IgD-negative memory B cell (primary cell): ENCODE measurements around the gene DGLUCY. TPM values are rescaled to one million over a fixed set of nuclear protein-coding genes. Genes with fewer than 3 reads are reported as not detected.

Experiments
- H3K27ac Mint-ChIP-seq, 3 donors: one replicate each; pipeline ENCODE4 v1.8.0; 2020 to 2022; ENCODE audit warnings: mild to moderate bottlenecking in 3 of 3, mixed read lengths in 3 of 3, moderate library complexity in 1 of 3
- H3K27me3 Mint-ChIP-seq: one replicate; pipeline ENCODE4 v1.8.0; 2021; ENCODE audit warnings: mixed read lengths
- H3K36me3 Mint-ChIP-seq: one replicate; pipeline ENCODE4 v1.8.0; 2020; ENCODE audit warnings: mild to moderate bottlenecking, mixed read lengths
- H3K4me1 Mint-ChIP-seq, 3 donors: one replicate each; pipeline ENCODE4 v1.8.0; 2020 to 2022; ENCODE audit warnings: mixed read lengths in 3 of 3, mild to moderate bottlenecking in 1 of 3
- H3K4me3 Mint-ChIP-seq, 4 donors: one replicate each; pipeline ENCODE4 v1.8.0; 2020 to 2022; ENCODE audit warnings: mild to moderate bottlenecking in 4 of 4, mixed read lengths in 4 of 4, moderate library complexity in 3 of 4
- H3K9me3 Mint-ChIP-seq, 3 donors: one replicate each; pipeline ENCODE4 v1.8.0; 2020 to 2021; ENCODE audit warnings: mixed read lengths in 3 of 3, mild to moderate bottlenecking in 1 of 3
- polyA plus RNA-seq: library from polyadenylated mRNA; unstranded; fragments of 300-500 nt; fragmentation: Illumina TruSeq; gene quantifications from one replicate; pipeline ENCODE4 v1.2.3, GENCODE V29; 2021

Gene DGLUCY
- polyA plus RNA-seq, 1 donor from 2014 or later: 68.0 TPM

- peaks cover 4% of the 10 kb centered on the region for H3K36me3 Mint-ChIP-seq
- H3K27me3 Mint-ChIP-seq: no peaks in the 10 kb centered on the region
- H3K4me1 Mint-ChIP-seq: peaks cover 0 to 4% (median 2%) of the 10 kb centered on the region in 3 donors
- no peak overlapping the region for H3K4me3 Mint-ChIP-seq
- no peaks in the 10 kb centered on the region for H3K9me3 Mint-ChIP-seq
- no peak overlapping the region for H3K27ac Mint-ChIP-seq
Measured at GRCh38 chr14:91158091-91158790, 44.4 kb downstream of the DGLUCY start.

GRCh38 chr14:91159182-91159581 lies 45.3 kb downstream of the DGLUCY start:
- Mint-ChIP-seq H3K36me3 (peaks cover 4% of the 10 kb centered on the region), H3K27ac (no peak overlapping the region), H3K4me3 (no peak overlapping the region), H3K4me1 (peaks cover 0 to 4% (median 2%) of the 10 kb centered on the region in 3 donors), H3K27me3 (no peaks in the 10 kb centered on the region), H3K9me3 (no peaks in the 10 kb centered on the region)

- H3K27me3 Mint-ChIP-seq: no peaks in the 10 kb centered on the region
- no peaks in the 10 kb centered on the region for H3K9me3 Mint-ChIP-seq
- H3K27ac Mint-ChIP-seq: peak overlapping the region in 1 of 3 donors; percentile 24
- H3K4me3 Mint-ChIP-seq: no peak overlapping the region
- peaks cover 0 to 3% (median under 1%) of the 10 kb centered on the region in 3 donors for H3K4me1 Mint-ChIP-seq
- H3K36me3 Mint-ChIP-seq: peaks cover 4% of the 10 kb centered on the region
Measured at GRCh38 chr14:91159906-91160305, 46.0 kb downstream of the DGLUCY start.

- H3K27me3 Mint-ChIP-seq: no peaks in the 10 kb centered on the region
- H3K4me1 Mint-ChIP-seq: no peaks in the 10 kb centered on the region
- no peak overlapping the region for H3K4me3 Mint-ChIP-seq
- no peaks in the 10 kb centered on the region for H3K9me3 Mint-ChIP-seq
- H3K27ac Mint-ChIP-seq: no peak overlapping the region
- peaks cover 6% of the 10 kb centered on the region for H3K36me3 Mint-ChIP-seq
Measured at GRCh38 chr14:91163316-91163715, 49.4 kb downstream of the DGLUCY start.

GRCh38 chr14:91164676-91165075 lies 50.8 kb downstream of the DGLUCY start:
- Mint-ChIP-seq H3K36me3 (peaks cover 10% of the 10 kb centered on the region), H3K27ac (no peak overlapping the region), H3K27me3 (no peaks in the 10 kb centered on the region), H3K4me3 (no peak overlapping the region), H3K4me1 (no peaks in the 10 kb centered on the region), H3K9me3 (no peaks in the 10 kb centered on the region)

- no peak overlapping the region for H3K27ac Mint-ChIP-seq
- H3K4me1 Mint-ChIP-seq: no peaks in the 10 kb centered on the region
- no peak overlapping the region for H3K4me3 Mint-ChIP-seq
- H3K36me3 Mint-ChIP-seq: peaks cover 6% of the 10 kb centered on the region
- H3K27me3 Mint-ChIP-seq: no peaks in the 10 kb centered on the region
- no peaks in the 10 kb centered on the region for H3K9me3 Mint-ChIP-seq
Measured at GRCh38 chr14:91167380-91167770, 53.5 kb downstream of the DGLUCY start.

- Mint-ChIP-seq H3K27ac (no peak overlapping the region), H3K4me1 (peaks cover 1 to 5% (median 4%) of the 10 kb centered on the region in 3 donors), H3K36me3 (peaks cover 8% of the 10 kb centered on the region), H3K9me3 (no peaks in the 10 kb centered on the region), H3K27me3 (no peaks in the 10 kb centered on the region), H3K4me3 (no peak overlapping the region)
Measured at GRCh38 chr14:91169951-91170350, 56.1 kb downstream of the DGLUCY start.

GRCh38 chr14:91170504-91171121 lies 56.7 kb downstream of the DGLUCY start:
- H3K4me3 Mint-ChIP-seq: no peak overlapping the region
- H3K27ac Mint-ChIP-seq: peak overlapping the region in 1 of 3 donors; percentile 62
- H3K4me1 Mint-ChIP-seq: peaks cover 1 to 5% (median 4%) of the 10 kb centered on the region in 3 donors
- H3K36me3 Mint-ChIP-seq: peaks cover 7% of the 10 kb centered on the region
- no peaks in the 10 kb centered on the region for H3K27me3 Mint-ChIP-seq
- H3K9me3 Mint-ChIP-seq: no peaks in the 10 kb centered on the region

- H3K36me3 Mint-ChIP-seq: peaks cover 7% of the 10 kb centered on the region
- H3K4me3 Mint-ChIP-seq: no peak overlapping the region
- no peaks in the 10 kb centered on the region for H3K9me3 Mint-ChIP-seq
- H3K27ac Mint-ChIP-seq: peak overlapping the region in 2 of 3 donors; percentile 47 to 48
- H3K27me3 Mint-ChIP-seq: no peaks in the 10 kb centered on the region
- peaks cover 1 to 5% (median 4%) of the 10 kb centered on the region in 3 donors for H3K4me1 Mint-ChIP-seq
Measured at GRCh38 chr14:91171291-91171690, 57.4 kb downstream of the DGLUCY start.

- H3K4me1 Mint-ChIP-seq: peaks cover 6 to 11% (median 8%) of the 10 kb centered on the region in 3 donors
- H3K27me3 Mint-ChIP-seq: no peaks in the 10 kb centered on the region
- H3K36me3 Mint-ChIP-seq: peaks cover 7% of the 10 kb centered on the region
- H3K4me3 Mint-ChIP-seq: no peak overlapping the region
- peak overlapping the region in 1 of 3 donors; percentile 71 for H3K27ac Mint-ChIP-seq
- H3K9me3 Mint-ChIP-seq: no peaks in the 10 kb centered on the region
Measured at GRCh38 chr14:91173221-91173670, 59.4 kb downstream of the DGLUCY start.

GRCh38 chr14:91173904-91174303 lies 60.0 kb downstream of the DGLUCY start:
- Mint-ChIP-seq H3K36me3 (peaks cover 3% of the 10 kb centered on the region), H3K4me1 (peaks cover 6 to 11% (median 8%) of the 10 kb centered on the region in 3 donors), H3K9me3 (no peaks in the 10 kb centered on the region), H3K4me3 (no peak overlapping the region), H3K27me3 (no peaks in the 10 kb centered on the region), H3K27ac (no peak overlapping the region)

- H3K27ac Mint-ChIP-seq: peak overlapping the region in 1 of 3 donors; percentile 11
- no peak overlapping the region for H3K4me3 Mint-ChIP-seq
- peaks cover 4% of the 10 kb centered on the region for H3K36me3 Mint-ChIP-seq
Measured at GRCh38 chr14:91175291-91176201, 61.7 kb downstream of the DGLUCY start.

GRCh38 chr14:91177073-91178034 lies 63.5 kb downstream of the DGLUCY start:
- H3K4me1 Mint-ChIP-seq: peaks cover 6 to 11% (median 8%) of the 10 kb centered on the region in 3 donors
- peaks cover 8% of the 10 kb centered on the region for H3K36me3 Mint-ChIP-seq
- H3K27me3 Mint-ChIP-seq: no peaks in the 10 kb centered on the region
- H3K4me3 Mint-ChIP-seq: no peak overlapping the region
- H3K9me3 Mint-ChIP-seq: no peaks in the 10 kb centered on the region
- H3K27ac Mint-ChIP-seq: no peak overlapping the region

More at GRCh38 chr14:91175291-91176201, 61.7 kb downstream of the DGLUCY start:
- Mint-ChIP-seq H3K4me1 (peaks cover 6 to 11% (median 8%) of the 10 kb centered on the region in 3 donors), H3K9me3 (no peaks in the 10 kb centered on the region), H3K27me3 (no peaks in the 10 kb centered on the region)

- no peak overlapping the region for H3K4me3 Mint-ChIP-seq
Measured at GRCh38 chr14:91180611-91181010, 66.7 kb downstream of the DGLUCY start.

More at GRCh38 chr14:91180611-91181010, 66.7 kb downstream of the DGLUCY start:
- H3K4me1 Mint-ChIP-seq: peaks cover 5 to 6% (median 5%) of the 10 kb centered on the region in 3 donors
- peaks cover 5% of the 10 kb centered on the region for H3K36me3 Mint-ChIP-seq
- H3K9me3 Mint-ChIP-seq: no peaks in the 10 kb centered on the region
- no peaks in the 10 kb centered on the region for H3K27me3 Mint-ChIP-seq
- no peak overlapping the region for H3K27ac Mint-ChIP-seq
